HepG2 (cell line): ENCODE data around the gene CRIM1. TPM values are rescaled to one million over a fixed set of nuclear protein-coding genes. Genes with fewer than 3 reads are reported as not detected.

Experiments
- ATAC-seq: fragments of 200-7000 bp; cut with Tn5 transposase; 3 replicates; pipeline ENCODE4 v1.9.1; 2020; ENCODE audit warnings: mild to moderate bottlenecking, moderate library complexity
- BruUV-seq: library from RNA; stranded (reverse); fragments of 400-500 nt; replicated peaks from 2 replicates; lab custom pipeline; 2021; lab: Mats Ljungman, UMichigan
- CTCF ChIA-PET: fragments of 300-600 bp; formaldehyde crosslinking; extraction: SDS; loops from one replicate; lab custom pipeline; 2021; ENCODE audit warnings: low total read pairs, inconsistent platforms, low intra/inter-chr PET ratio; lab: Yijun Ruan, JAX
- POLR2A ChIA-PET: fragments of 350-600 bp; sonication (Branson Sonifier 250); formaldehyde crosslinking; loops from one replicate; lab custom pipeline; 2020; ENCODE audit warnings: antibody characterized with exemption, inconsistent platforms; lab: Yijun Ruan, JAX
- DNase-seq: peaks from one replicate; pipeline ENCODE4 v3.0.0-alpha.2; 2015; ENCODE audit warnings: low spot score
- FAIRE-seq: peaks from 3 replicates; lab custom pipeline; 2011; peaks lifted over from hg19 to GRCh38; lab: Jason Lieb, UNC
- H2AFZ ChIP-seq: one replicate; pipeline ENCODE4 v1.6.1; 2011; ENCODE audit warnings: low read length, inconsistent platforms
- H3K27ac ChIP-seq: fragments of 300-600 bp; 3 replicates; pipeline ENCODE4 v1.8.0; 2011; ENCODE audit warnings: mixed run types, mild to moderate bottlenecking, mixed read lengths, low read length, inconsistent platforms; ENCODE audit not compliant: insufficient read depth; ENCODE audit errors: extremely low read length
- H3K27me3 ChIP-seq, 2 experiments: fragments of 200-600 bp in 1 of 2; 2 replicates in 1 of 2; 3 replicates in 1 of 2; pipeline versions ENCODE4 v1.6.0 to v1.8.0; 2011; ENCODE audit warnings: low read length in 2 of 2, mild to moderate bottlenecking in 2 of 2, moderate library complexity in 2 of 2, inconsistent platforms in 1 of 2; ENCODE audit not compliant: insufficient read depth in 2 of 2, control insufficient read depth in 1 of 2
- H3K36me3 ChIP-seq, 2 experiments: fragments of 200-600 bp in 1 of 2; replicated peaks in 1 of 2; 2 replicates in 1 of 2; 3 replicates in 1 of 2; pipeline versions ENCODE4 v1.5.1 to v1.8.0; 2011; ENCODE audit warnings: low read length in 2 of 2, inconsistent platforms in 1 of 2; ENCODE audit not compliant: insufficient read depth in 2 of 2, control insufficient read depth in 1 of 2
- H3K4me1 ChIP-seq: 2 replicates; pipeline ENCODE4 v1.5.1; 2012; ENCODE audit warnings: low read length, inconsistent platforms; ENCODE audit not compliant: insufficient read depth
- H3K4me2 ChIP-seq: 2 replicates; pipeline ENCODE4 v1.6.0; 2011; ENCODE audit warnings: low read depth, low read length, inconsistent platforms
- H3K4me3 ChIP-seq, 3 experiments: fragments of 200-600 bp in 1 of 3; sonication (generic), shearing (Covaris generic) in 1 of 3; replicated peaks in 1 of 3; 2 replicates each; pipeline ENCODE4 v1.5.1; 2011 to 2016; ENCODE audit warnings: low read length in 3 of 3, inconsistent platforms in 2 of 3, low read depth in 2 of 3, mild to moderate bottlenecking in 2 of 3, control low read depth in 1 of 3, mixed read lengths in 1 of 3; ENCODE audit not compliant: insufficient read depth in 1 of 3
- H3K79me2 ChIP-seq: one replicate; pipeline ENCODE4 v1.6.1; 2011; ENCODE audit warnings: low read length, inconsistent platforms; ENCODE audit not compliant: insufficient read depth
- H3K9ac ChIP-seq: 2 replicates; pipeline ENCODE4 v1.6.0; 2011; ENCODE audit warnings: mild to moderate bottlenecking, low read depth, low read length, inconsistent platforms; ENCODE audit not compliant: insufficient read depth
- H3K9me3 ChIP-seq: 2 replicates; pipeline ENCODE4 v1.5.1; 2012; ENCODE audit warnings: mild to moderate bottlenecking, low read length
- H4K20me1 ChIP-seq: 2 replicates; pipeline ENCODE4 v1.6.0; 2011; ENCODE audit warnings: inconsistent platforms, mild to moderate bottlenecking, low read length, moderate library complexity; ENCODE audit not compliant: insufficient read depth
- ADNP ChIP-seq: sonication (generic); formaldehyde crosslinking; IDR thresholded peaks from 2 replicates; pipeline ENCODE4 v1.4.0; 2020; ENCODE audit warnings: missing genetic modification reagents
- CBFB ChIP-seq: sonication (generic); formaldehyde crosslinking; IDR thresholded peaks from 2 replicates; pipeline ENCODE4 v1.4.0; 2020; ENCODE audit warnings: missing genetic modification reagents
- DMTF1 ChIP-seq: sonication (generic); formaldehyde crosslinking; IDR thresholded peaks from 2 replicates; pipeline ENCODE4 v1.4.0; 2020; ENCODE audit warnings: mild to moderate bottlenecking, missing genetic modification reagents
- JUN ChIP-seq: sonication (generic); formaldehyde crosslinking; IDR thresholded peaks from 2 replicates; pipeline ENCODE4 v1.4.0; 2020; ENCODE audit warnings: mild to moderate bottlenecking, missing genetic modification reagents
- KDM3A ChIP-seq: IDR thresholded peaks from 2 replicates; pipeline ENCODE4 v1.6.1; 2018; ENCODE audit warnings: low read depth, missing compliant biosample characterization
- KLF11 ChIP-seq: IDR thresholded peaks from 2 replicates; pipeline ENCODE4 v1.6.1; 2016; ENCODE audit warnings: missing compliant biosample characterization
- ONECUT2 ChIP-seq: sonication (generic); formaldehyde crosslinking; IDR thresholded peaks from 2 replicates; pipeline ENCODE4 v1.4.0; 2020; ENCODE audit warnings: missing genetic modification reagents
- RBM22 ChIP-seq: fragments of 200-400 bp; formaldehyde crosslinking; optimal IDR thresholded peaks from 2 replicates; pipeline ENCODE3; 2017; ENCODE audit warnings: mild to moderate bottlenecking, low read length, moderate library complexity
- RXRB ChIP-seq: IDR thresholded peaks from 2 replicates; pipeline ENCODE4 v1.6.1; 2016; ENCODE audit warnings: borderline replicate concordance, missing genetic modification reagents, missing compliant biosample characterization
- TERF1 ChIP-seq: sonication (generic); formaldehyde crosslinking; IDR thresholded peaks from 2 replicates; pipeline ENCODE4 v1.8.0; 2022; ENCODE audit warnings: mild to moderate bottlenecking, missing genetic modification reagents, moderate library complexity
- ZIK1 ChIP-seq: sonication (generic); formaldehyde crosslinking; IDR thresholded peaks from 2 replicates; pipeline ENCODE4 v1.5.0; 2020; ENCODE audit warnings: mild to moderate bottlenecking, low read depth, missing genetic modification reagents, borderline replicate concordance
- ZNF382 ChIP-seq: sonication (generic); formaldehyde crosslinking; IDR thresholded peaks from 2 replicates; pipeline ENCODE4 v1.5.0; 2020; ENCODE audit warnings: missing genetic modification reagents, mild to moderate bottlenecking, borderline replicate concordance
- ZNF598 ChIP-seq: sonication (generic); formaldehyde crosslinking; IDR thresholded peaks from 2 replicates; pipeline ENCODE4 v1.5.1; 2020; ENCODE audit warnings: mild to moderate bottlenecking, missing genetic modification reagents, borderline replicate concordance
- WGBS: methylation state at CpG from one replicate; pipeline ENCODE4 v1.1.6; 2017; ENCODE audit warnings: low lambda C conversion rate; 5-methylcytosine and 5-hydroxymethylcytosine counted together
- in situ Hi-C: cut with HindIII; loops from 2 replicates; pipeline ENCODE4 v1.10.0; 2017; ENCODE audit warnings: low pct_unique_long_range_greater_than_20kb; ENCODE audit not compliant: extremely low pct_ligation_motif_present
- intact Hi-C: fragments of 100-400 bp; cut with micrococcal nuclease; formaldehyde crosslinking; loops from one replicate; pipeline ENCODE4 v1.10.0; 2022; ENCODE audit not compliant: unreplicated experiment
- polyA plus RNA-seq, 8 experiments: library from polyadenylated mRNA; depleted of rRNA in 3 of 8; stranded (reverse) in 7 of 8; unstranded in 1 of 8; fragments of >200 nt; fragmentation: Illumina TruSeq in 4 of 8; extraction: Trizol in 4 of 8; gene quantifications; 2 replicates each; pipeline versions ENCODE4 v1.2.1 to v1.2.3, GENCODE V29; 2011 to 2016; ENCODE audit warnings: low read depth in 4 of 8, missing spikeins in 1 of 8, mixed read lengths in 1 of 8; ENCODE audit not compliant: insufficient read depth in 1 of 8
- total RNA-seq, 5 experiments: library from RNA; depleted of rRNA; stranded (reverse); fragments of >200 nt; fragmentation: Illumina TruSeq; extraction: Trizol; gene quantifications; 2 replicates each; pipeline ENCODE4 v1.2.3, GENCODE V29; 2016; ENCODE audit warnings: low read depth in 1 of 5

Gene CRIM1
- total and polyA plus RNA-seq, 2 of the 13 experiments (the other 11 are each of a cell fraction or from before 2014, with no cell fraction given), result 39.1 to 69.9 TPM

- WGBS, result 96% methylated on average over 4 of the region's 4 CpGs
- TF ChIP-seq ZNF598 (CRISPR knock-in tag) (no peak), TERF1 (CRISPR knock-in tag) (no peak), JUN (no peak), ZNF382 (CRISPR knock-in tag) (no peak), RBM22 (no peak), RXRB (CRISPR knock-in tag) (no peak), CBFB (CRISPR knock-in tag) (no peak), ZIK1 (CRISPR knock-in tag) (no peak), KDM3A (no peak), ADNP (CRISPR knock-in tag) (no peak), DMTF1 (no peak), KLF11 (CRISPR knock-in tag) (no peak), ONECUT2 (CRISPR knock-in tag) (no peak)
- peaks cover 22% of the 10 kb centered on the region for H3K79me2 ChIP-seq
- in situ Hi-C loops (no loop called here), intact Hi-C loops (no loop called here)
- CTCF ChIA-PET, result no interaction called here
- no peak overlapping the region for H3K9ac ChIP-seq
- H3K4me2 ChIP-seq, result no peak overlapping the region
- no peak for DNase-seq
- peaks cover 20% of the 10 kb centered on the region; the same call in 1 of the 2 replicates for H4K20me1 ChIP-seq
- H3K4me3 ChIP-seq, result no peak overlapping the region
- no peaks in the 10 kb centered on the region for H3K9me3 ChIP-seq
- no peak for ATAC-seq
- no peaks in the 10 kb centered on the region for H3K27me3 ChIP-seq
- H3K36me3 ChIP-seq, result peaks cover 21 to 46% of the 10 kb centered on the region in 2 experiments
- H2AFZ ChIP-seq, result no peak overlapping the region
- H3K27ac ChIP-seq, result no peak overlapping the region
- FAIRE-seq, result no peak
- H3K4me1 ChIP-seq, result no peaks in the 10 kb centered on the region; the same call in 1 of the 2 replicates
- no TSS peak for BruUV-seq
- POLR2A ChIA-PET, result no interaction called here
Observed at GRCh38 chr2:36439084-36439483, 83.5 kb downstream of the CRIM1 start.
